RWPE1 (cell line): ENCODE results near the gene STUB1.

ENCODE experiments used
- CTCF ChIA-PET: fragments of 350-600 bp; sonication (Branson Sonifier 250); formaldehyde crosslinking; extraction: SDS; loops from one replicate; lab custom pipeline; 2021; lab: Yijun Ruan, JAX
- POLR2A ChIA-PET: fragments of 400-600 bp; formaldehyde crosslinking; extraction: SDS; loops from one replicate; lab custom pipeline; 2020; ENCODE audit warnings: antibody characterized with exemption; ENCODE audit not compliant: low non-redundant PET; lab: Yijun Ruan, JAX
- DNase-seq: peaks from one replicate; pipeline ENCODE4 v3.0.0; 2012; ENCODE audit warnings: low spot score
- H3K27ac ChIP-seq: fragments of 450-650 bp; 2 replicates; pipeline ENCODE4 v1.5.1; 2017
- CTCF ChIP-seq: fragments of 450-650 bp; conservative IDR thresholded peaks from 2 replicates; pipeline ENCODE4 v1.5.1; 2017; ENCODE audit warnings: low read depth, mild to moderate bottlenecking

STUB1 gene

GRCh38 chr16:726438-727290 lies 46.5 kb downstream of the STUB1 start, which contains the start of the genes CCDC78 and HAGHL:
TSS of gene CCDC78 (minus strand) at chr16:726443. CDS start at chr16:726367, 76 bp downstream.
TSS of gene HAGHL (plus strand) at chr16:727106. CDS start at chr16:727510, 404 bp downstream.
- DNase-seq = no peak
- CTCF ChIA-PET = interaction anchor here (0.6 to 1.3 kb wide), 3 partner anchors 15 to 59 kb away, joined by 3 to 6 read pairs (median 3); no protein-coding TSS in a partner anchor
- POLR2A ChIA-PET = no interaction called here
- peak within 1 kb of the TSS; percentile 95 for H3K27ac ChIP-seq
- no peak for TF ChIP-seq CTCF

- POLR2A ChIA-PET = no interaction called here
- CTCF ChIA-PET = interaction anchor here (0.9 to 1.3 kb wide), 2 partner anchors 14 to 58 kb away, joined by 3 to 6 read pairs; no protein-coding TSS in a partner anchor
- peak overlapping the region; percentile 95 for H3K27ac ChIP-seq
- no peak for TF ChIP-seq CTCF
- no peak for DNase-seq
Measured at GRCh38 chr16:727291-727977, 47.2 kb downstream of the STUB1 start.

GRCh38 chr16:728131-728889 lies 48.1 kb downstream of the STUB1 start:
- no peak for TF ChIP-seq CTCF
- H3K27ac ChIP-seq = peak overlapping the region; percentile 95
- ChIA-PET POLR2A (no interaction called here), CTCF (interaction anchor here (0.7 to 1.3 kb wide), 3 partner anchors 57 to 67 kb away, joined by 3 to 6 read pairs (median 4); no protein-coding TSS in a partner anchor)
- peak; percentile 77 for DNase-seq

- ChIA-PET POLR2A (no interaction called here), CTCF (interaction anchor here (0.7 to 1.2 kb wide), 4 partner anchors 13 to 68 kb away, joined by 3 to 4 read pairs (median 4); partner anchors contain the start of gene MSLN)
- H3K27ac ChIP-seq = peak overlapping the region; percentile 95
- no peak for TF ChIP-seq CTCF
- no peak for DNase-seq
Measured at GRCh38 chr16:728890-729744, 48.9 kb downstream of the STUB1 start.

- peak overlapping the region; percentile 95 for H3K27ac ChIP-seq
- no peak for DNase-seq
- POLR2A ChIA-PET = no interaction called here
- CTCF ChIA-PET = interaction anchor here (0.6 to 1.2 kb wide), 4 partner anchors 14 to 69 kb away, joined by 3 to 4 read pairs (median 4); partner anchors contain the start of gene MSLN
- no peak for TF ChIP-seq CTCF
Measured at GRCh38 chr16:729768-730665, 49.8 kb downstream of the STUB1 start.
